Lower leg skin (tissue), 3 donors: Measurements from ENCODE around the gene CELF2.

Experiments
- POLR2A ChIP-seq, 2 donors: fragments of 450-650 bp; IDR thresholded peaks; one replicate each; pipeline ENCODE4 v1.6.1; 2016 to 2017; ENCODE audit warnings: antibody characterized with exemption in 2 of 2, mild to moderate bottlenecking in 1 of 2, moderate library complexity in 1 of 2
- TF ChIP-seq, protein P1 (sequence below), 3 donors: fragments of 450-650 bp; IDR thresholded peaks; one replicate each; pipeline ENCODE4 v1.5.1; 2016; ENCODE audit warnings: antibody characterized with exemption in 3 of 3, mild to moderate bottlenecking in 3 of 3, moderate library complexity in 2 of 3

DNA sequence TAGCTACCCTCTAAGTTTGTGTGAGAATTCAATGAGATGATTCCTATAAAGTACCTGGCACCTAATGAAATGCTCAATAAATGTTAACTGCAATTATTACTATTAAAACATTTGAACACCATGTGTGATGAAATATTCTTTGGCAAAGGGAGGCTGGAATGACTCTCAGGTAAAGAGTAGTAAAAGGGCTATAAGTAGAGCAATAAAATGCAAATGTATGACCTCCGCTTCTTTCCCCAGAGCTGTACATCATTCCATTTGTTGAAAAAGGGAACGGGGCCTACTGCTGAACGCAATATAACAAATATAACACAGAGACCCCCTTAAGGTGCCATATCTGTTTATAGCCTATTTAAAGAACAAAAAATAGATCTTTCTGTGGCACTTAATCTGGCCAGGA lies 27.8 kb downstream of the CELF2 start:
- TF ChIP-seq POLR2A (IDR thresholded peaks at IDR 0.05), result no peak
- TF ChIP-seq, protein P1, sequence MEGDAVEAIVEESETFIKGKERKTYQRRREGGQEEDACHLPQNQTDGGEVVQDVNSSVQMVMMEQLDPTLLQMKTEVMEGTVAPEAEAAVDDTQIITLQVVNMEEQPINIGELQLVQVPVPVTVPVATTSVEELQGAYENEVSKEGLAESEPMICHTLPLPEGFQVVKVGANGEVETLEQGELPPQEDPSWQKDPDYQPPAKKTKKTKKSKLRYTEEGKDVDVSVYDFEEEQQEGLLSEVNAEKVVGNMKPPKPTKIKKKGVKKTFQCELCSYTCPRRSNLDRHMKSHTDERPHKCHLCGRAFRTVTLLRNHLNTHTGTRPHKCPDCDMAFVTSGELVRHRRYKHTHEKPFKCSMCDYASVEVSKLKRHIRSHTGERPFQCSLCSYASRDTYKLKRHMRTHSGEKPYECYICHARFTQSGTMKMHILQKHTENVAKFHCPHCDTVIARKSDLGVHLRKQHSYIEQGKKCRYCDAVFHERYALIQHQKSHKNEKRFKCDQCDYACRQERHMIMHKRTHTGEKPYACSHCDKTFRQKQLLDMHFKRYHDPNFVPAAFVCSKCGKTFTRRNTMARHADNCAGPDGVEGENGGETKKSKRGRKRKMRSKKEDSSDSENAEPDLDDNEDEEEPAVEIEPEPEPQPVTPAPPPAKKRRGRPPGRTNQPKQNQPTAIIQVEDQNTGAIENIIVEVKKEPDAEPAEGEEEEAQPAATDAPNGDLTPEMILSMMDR (IDR thresholded peaks at IDR 0.05), result no peak
